Effector CD8-positive, alpha-beta T cell (primary cell): ENCODE measurements around the gene CLTA.
"Not testable (repeated sequence)": the region's sequence is repeated elsewhere in the genome, so short reads cannot be mapped to it uniquely, and the experiment has no call there.

Experiments used
- DNase-seq: peaks from one replicate; lab custom pipeline; 2025; lab: John Stamatoyannopoulos, UW

CLTA gene

GRCh38 chr9:36189976-36190375 lies 745 bp upstream of the CLTA start:
- DNase-seq = no peak

DNA sequence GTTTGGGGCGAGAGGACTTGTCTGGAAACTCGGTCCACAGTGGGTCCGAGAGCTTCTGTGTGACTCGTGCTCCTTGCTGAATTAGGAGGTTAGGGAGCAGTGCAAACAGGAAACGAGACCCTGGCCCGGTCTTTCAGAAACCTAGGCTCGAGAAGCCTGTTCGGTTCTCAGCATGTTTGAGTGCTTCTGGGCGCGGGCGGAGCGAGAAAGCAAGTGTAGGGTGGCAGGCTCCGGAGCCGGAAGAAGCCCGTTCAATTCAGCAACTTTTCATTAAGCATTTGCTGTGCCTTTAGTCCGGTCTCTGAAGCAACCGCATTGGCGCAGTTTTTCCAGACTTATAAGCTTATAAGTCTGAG lies 547 bp downstream of the CLTA start:
- no peak for DNase-seq

- DNase-seq = no peak
Observed at GRCh38 chr9:36191686-36192085, 965 bp downstream of the CLTA start.

DNA sequence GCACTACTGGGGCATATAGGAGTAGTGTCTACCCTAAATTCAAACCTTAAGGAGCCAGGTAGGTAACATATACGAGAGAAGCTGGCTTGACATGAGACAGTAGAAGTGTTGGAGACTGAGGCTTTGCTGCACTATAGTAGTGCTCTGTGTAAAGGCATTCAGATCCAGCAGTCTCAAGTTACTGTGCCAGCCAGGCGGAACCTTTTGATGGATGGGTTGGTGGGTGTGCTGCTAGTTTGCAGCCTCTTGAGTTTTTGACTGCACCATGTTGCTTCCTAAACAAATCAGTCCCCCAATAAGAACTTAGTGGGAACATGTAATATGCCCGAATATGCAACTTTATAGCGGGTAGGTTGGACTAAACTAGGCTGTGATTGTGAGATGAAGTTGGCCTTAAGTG lies 1.5 kb downstream of the CLTA start:
- no peak for DNase-seq

- no peak for DNase-seq
Observed at GRCh38 chr9:36193023-36193422, 2.3 kb downstream of the CLTA start.

DNA sequence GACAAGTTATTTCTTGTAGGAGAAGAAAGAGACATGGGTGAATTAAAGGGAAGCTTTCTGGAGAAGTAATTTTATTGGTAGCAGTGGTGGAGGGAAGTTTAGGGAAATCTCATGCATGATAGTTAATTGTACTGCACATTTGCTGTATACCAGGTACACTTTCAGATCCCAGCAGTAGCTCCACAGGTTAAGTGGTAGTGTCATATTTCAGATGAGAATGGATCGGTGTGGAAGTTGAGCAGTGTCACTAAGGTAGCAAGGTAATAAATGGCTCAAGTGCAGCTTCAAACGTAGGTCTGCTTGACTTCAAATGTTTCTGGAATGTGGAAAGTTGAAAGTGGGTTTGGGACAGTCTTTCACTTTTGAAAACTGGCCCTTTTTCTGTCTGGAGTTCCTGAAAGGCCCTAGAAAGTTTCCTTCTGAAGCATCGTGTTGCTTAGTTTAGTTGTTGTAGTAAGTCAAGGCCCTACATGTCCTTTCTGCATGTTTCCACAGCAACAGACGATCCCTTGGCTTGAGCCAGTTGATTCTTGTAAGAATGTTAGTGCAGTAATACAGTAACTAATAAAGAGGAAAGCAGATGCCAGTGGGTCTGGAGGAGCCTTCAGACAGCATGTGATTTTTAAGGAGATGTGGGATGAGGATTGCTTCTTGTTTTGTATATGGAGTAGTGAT lies 3.7 kb downstream of the CLTA start:
- no peak for DNase-seq

- no peak for DNase-seq
Observed at GRCh38 chr9:36204906-36205547, 14.3 kb downstream of the CLTA start.

GRCh38 chr9:36207016-36207415 lies 16.3 kb downstream of the CLTA start:
- DNase-seq = no peak

GRCh38 chr9:36207546-36208012 lies 16.9 kb downstream of the CLTA start:
- no peak for DNase-seq

GRCh38 chr9:36208521-36209253 lies 18.0 kb downstream of the CLTA start:
- DNase-seq = no peak

- DNase-seq = no peak
Observed at GRCh38 chr9:36210722-36211121, 20.0 kb downstream of the CLTA start.

GRCh38 chr9:36211510-36211909 lies 20.8 kb downstream of the CLTA start:
- no peak for DNase-seq

- DNase-seq = no peak
Observed at GRCh38 chr9:36213387-36213786, 22.7 kb downstream of the CLTA start.

DNA sequence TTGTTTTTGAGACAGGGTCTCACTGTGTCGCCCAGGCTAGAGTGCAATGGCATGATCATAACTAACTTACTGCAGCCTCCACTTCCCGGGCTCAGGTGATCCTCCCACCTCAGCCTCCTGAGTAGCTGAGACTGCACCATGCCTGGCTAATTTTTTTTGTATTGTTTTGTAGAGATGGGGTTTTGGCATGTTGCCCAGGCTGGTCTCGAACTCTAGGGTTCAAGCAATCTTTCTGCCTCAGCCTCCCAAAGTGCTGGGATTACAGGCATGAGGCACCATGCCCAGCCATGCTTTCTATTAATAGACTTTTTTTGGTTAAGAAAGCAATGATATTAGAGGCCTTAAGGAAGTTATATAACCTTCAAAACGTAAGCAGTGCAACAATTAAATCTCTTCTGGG lies 23.3 kb downstream of the CLTA start:
- DNase-seq = no peak

- no peak for DNase-seq
Observed at GRCh38 chr9:36214571-36214970, 23.9 kb downstream of the CLTA start.

GRCh38 chr9:36217256-36217968 lies 26.7 kb downstream of the CLTA start:
- DNase-seq = no peak

DNA sequence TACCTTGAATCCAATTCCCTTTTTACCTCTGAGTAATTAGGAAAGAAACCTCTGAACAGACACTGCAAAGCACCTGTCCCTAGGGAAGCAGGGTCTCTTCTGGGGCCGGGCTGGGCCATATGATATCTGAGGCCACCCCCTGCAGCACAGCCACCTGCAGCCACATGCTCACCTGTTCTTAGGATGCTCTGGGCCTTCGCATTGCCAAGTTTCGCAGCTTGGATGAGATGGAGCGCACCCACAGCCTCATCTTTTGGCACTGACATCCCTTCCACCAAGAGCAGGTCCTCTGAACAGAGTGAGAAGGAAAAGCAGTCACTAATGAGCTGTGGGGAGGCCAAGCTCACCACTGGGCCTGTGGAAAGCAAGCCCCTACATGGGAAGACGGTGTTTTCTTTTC lies 27.3 kb downstream of the CLTA start:
- no peak for DNase-seq

- DNase-seq = no peak
Observed at GRCh38 chr9:36218411-36218901, 27.7 kb downstream of the CLTA start.

DNA sequence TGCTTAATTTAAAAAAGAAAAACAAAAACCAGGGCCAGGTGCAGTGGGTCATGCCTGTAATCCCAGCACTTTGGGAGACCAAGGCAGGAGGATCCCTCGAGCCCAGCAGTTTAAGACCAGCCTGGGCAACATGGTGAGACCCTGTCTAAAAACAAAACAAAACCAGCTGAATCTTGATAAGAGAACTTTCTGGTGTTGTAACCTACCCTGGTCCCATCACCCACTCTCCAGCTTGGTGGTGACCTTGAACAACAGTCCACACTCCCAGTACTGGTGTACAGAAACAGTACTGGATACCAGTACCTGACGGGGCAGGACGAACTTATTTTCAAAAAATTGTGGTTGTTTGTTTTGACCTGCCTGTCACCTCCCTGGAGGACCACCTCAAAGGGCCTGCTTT lies 30.9 kb downstream of the CLTA start:
- no peak for DNase-seq

DNA sequence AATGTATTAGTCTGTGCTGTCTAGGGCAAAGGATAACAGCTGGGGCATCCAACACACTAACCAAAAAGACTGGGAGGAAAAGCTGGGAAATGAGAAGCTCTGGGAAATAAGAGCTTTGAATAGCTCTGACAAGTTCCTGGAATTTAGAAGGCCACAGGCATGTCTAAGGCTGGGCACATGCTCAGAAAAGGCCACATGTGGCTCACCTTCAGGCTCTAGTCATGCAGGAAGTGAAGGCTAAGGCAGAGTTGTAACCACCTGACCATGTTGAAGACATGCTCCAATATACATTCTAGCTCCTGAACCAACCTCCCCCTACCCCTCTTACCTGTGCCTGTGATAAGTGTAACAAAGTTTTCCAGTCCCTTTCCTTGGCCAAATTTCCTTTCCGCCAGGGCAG lies 31.7 kb downstream of the CLTA start:
- DNase-seq = no peak

GRCh38 chr9:36237230-36237629 lies 46.5 kb downstream of the CLTA start:
- no peak for DNase-seq

DNA sequence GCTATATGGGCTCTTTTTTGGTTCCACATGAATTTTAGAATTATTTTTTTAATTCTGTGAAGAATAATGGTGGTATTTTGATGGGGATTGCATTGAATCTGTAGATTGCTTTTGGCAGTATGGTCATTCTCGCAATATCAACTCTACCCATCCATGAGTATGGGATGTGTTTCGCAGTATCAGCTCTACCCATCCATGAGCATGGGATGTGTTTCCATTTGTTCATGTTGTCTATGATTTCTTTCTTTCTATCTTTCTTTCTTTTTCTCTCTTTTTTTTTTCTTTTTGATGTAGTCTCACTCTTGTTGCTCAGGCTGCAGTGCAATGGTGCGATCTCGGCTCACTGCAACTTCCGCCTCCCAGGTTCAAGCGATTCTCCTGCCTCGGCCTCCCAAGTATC lies 48.5 kb downstream of the CLTA start:
- not testable (repeated sequence) for DNase-seq
